HG03558 (cell line): ENCODE measurements around the gene CPED1.

Experiments used
- ATAC-seq: cut with Tn5 transposase; IDR thresholded peaks from one replicate; pipeline ENCODE4 v1.9.1; 2021; ENCODE audit warnings: moderate number of reproducible peaks; ENCODE audit not compliant: unreplicated experiment; ENCODE audit errors: extremely low read depth

The CPED1 gene

GRCh38 chr7:120988591-120989256 is at the start of gene CPED1:
Gene CPED1, plus strand, starts transcription at chr7:120988711. Its CDS starts 911 bp downstream, at chr7:120989622.
- no peak for ATAC-seq

DNA sequence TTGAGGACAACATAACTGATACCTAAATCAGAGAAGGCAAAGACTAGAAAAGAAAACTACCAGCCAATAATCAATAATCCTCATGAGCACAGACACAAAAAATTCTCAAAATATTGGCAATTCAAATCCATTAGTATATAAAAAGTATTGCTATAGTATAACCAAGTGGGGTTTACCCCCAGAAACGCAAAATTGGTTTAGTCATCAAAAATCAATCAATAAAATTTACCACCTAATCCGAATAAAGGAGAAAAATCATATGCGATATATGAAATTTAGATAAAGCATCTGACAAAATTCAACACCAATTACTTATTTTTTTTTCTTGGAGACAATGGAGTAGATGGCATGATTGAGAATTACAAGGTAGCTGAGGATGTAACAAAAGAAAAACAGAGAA is 49.2 kb upstream of the CPED1 start:
- ATAC-seq: no peak

DNA sequence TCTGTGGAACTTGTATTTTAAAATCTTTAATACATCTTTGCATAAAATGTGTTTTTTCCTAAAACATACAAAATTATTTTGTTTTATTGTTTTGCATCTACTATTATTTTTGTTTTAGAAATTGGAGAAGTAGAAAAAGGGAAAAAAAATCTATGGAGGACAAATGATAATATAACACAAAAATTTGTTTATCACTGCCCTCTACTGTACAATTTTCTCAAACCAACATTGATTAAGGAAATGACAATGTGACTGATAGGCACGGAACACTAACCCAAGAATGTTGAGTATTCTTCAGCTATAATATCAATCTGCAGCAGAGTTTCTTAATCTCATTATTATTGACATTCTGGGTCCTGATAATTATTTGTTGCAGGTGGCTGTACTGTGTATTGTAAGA is 47.4 kb upstream of the CPED1 start:
- no peak for ATAC-seq

- no peak for ATAC-seq
These were observed 46.7 kb upstream of the CPED1 start for GRCh38 chr7:120941856-120942255.

GRCh38 chr7:120942861-120943260 is 45.6 kb upstream of the CPED1 start:
- ATAC-seq: no peak

- no peak for ATAC-seq
These were observed 43.5 kb upstream of the CPED1 start for GRCh38 chr7:120944826-120945562.

DNA sequence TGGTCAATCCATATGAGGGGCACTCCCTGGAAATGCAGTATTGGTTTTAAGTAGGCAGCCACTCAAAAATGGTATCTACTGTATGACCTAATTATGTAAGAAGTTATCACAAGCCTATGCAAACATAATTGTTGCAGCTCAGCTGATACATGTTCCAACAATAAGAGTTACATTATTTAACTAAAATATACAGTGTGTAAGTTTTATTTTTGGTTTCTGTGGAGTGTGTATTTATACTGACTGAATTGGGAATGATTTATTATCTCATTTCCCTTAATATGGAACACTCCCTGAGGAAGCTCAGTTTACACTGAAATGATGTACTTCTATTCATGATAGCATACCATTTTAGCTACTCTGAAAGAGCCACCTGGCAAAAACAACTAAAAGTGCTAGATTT is 40.5 kb upstream of the CPED1 start:
- ATAC-seq: no peak

DNA sequence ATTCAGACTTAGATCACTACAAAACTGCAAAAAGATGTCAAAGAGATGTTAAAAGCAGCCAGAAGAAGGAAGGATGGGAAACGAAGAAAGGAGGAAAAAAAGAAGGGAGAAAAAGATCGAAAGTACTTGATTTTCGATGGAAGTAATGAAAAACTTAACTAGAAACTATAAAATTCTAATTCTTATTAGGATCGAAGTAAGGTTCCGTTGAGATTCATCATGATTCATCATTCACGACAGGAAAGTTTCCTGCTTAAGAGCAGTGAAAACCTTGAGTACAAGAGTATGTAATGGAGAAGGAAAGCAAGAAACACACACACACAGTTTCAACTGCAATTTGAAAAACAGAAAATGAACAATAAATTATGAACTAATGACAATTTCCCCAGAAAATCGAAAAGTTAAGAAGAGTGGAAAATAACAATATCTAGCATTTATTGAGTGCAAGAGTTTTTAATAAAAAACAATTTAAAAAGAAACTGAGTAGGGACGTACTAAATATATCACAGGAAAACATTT is 39.1 kb upstream of the CPED1 start:
- ATAC-seq: no peak

DNA sequence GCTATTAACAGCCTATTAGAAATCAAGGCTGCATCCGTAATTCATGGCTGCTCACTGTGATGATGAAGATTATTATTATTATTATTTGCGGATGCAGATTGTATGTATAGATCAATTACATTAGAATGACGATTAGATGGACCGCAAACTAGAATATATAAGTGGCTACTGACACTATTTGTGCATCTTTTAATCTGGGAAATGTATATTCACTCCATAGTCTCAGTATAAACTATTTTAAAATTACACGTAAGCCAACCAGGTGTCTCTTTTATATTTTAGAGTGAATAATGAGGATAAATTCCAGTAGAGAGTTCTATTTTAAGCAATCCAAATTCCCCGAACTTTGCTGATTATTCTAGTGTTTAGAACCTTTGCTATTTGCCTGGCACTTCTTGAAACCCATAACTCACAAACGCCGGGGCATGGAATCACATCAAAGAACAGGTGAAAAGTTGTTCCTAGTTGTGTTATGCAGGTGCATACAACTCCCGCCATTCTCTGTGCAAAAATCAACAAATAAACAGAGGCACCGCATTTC is 38.4 kb upstream of the CPED1 start:
- no peak for ATAC-seq

GRCh38 chr7:120950539-120951308 is 37.8 kb upstream of the CPED1 start, which contains the start of gene ING3:
Gene ING3, plus strand, starts transcription at chr7:120950777. Its CDS starts 120 bp downstream, at chr7:120950897.
- ATAC-seq: peak; percentile 95

- no peak for ATAC-seq
These were observed 37.2 kb upstream of the CPED1 start for GRCh38 chr7:120951309-120951699.

DNA sequence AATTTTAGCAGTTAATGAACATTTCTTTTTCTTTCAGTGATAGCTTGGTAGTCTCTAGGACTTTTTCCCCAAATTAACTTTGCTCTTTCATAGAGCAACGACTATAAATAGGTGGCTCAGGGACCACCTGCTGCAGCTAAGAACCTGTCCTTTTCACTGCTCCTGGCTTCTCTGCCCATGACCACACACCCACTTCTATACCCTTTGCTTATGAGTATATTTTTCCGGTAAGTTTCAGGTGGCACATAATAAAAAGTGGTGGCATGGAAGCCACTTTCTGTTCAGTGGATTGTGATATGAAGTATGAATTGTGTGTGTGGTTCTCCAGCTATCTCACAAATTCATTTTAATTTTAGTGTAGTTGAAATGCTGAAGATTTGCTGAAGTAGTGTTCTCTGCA is 36.7 kb upstream of the CPED1 start:
- no peak for ATAC-seq

GRCh38 chr7:120955577-120956149 is 32.8 kb upstream of the CPED1 start:
- peak; percentile 33 for ATAC-seq

DNA sequence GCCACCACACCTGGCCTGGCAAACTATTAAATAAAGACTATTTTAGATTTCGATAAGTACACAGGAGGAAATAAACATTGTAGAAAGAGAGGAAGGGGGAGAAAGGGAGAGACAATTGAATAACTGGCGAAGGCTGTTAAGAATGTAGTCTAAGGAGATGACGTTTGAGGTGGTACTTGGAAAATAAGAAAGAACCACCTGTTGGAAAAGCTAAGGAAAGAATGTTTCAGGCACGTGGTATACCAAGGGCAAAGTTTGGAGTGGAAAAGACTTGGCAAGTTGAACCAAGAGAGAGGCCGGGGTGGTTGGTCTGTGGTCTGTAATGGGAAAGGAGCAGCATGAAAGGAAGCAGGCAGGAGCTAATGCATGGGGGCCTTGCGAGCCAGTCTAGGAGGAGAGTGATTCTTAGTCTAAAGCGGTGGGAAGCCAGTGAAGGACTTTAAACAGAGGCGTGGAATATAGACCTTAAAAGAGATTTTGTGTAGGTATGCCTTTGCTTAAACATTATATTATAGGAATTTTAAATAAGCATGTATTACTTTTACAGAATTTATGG is 28.5 kb upstream of the CPED1 start:
- no peak for ATAC-seq

DNA sequence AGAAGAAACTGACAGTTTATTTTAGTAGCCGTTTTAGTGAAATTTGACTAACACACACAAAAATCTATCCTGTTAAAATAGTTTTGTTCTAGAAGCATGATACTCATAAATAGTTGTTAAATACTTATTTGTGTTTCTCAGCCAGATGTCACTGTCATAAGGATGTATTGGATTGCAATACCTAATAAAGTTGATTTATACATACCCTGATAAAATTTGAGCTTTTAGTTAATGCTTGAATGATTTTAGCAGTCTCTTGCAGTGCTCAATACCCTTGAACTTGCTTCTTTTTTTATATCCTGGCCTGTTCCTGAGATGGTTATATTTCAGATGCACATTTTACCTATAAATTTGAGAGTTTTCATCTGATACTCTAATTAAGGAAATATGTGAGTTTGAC is 27.8 kb upstream of the CPED1 start:
- ATAC-seq: no peak

GRCh38 chr7:120961638-120962173 is 26.8 kb upstream of the CPED1 start:
- ATAC-seq: no peak

DNA sequence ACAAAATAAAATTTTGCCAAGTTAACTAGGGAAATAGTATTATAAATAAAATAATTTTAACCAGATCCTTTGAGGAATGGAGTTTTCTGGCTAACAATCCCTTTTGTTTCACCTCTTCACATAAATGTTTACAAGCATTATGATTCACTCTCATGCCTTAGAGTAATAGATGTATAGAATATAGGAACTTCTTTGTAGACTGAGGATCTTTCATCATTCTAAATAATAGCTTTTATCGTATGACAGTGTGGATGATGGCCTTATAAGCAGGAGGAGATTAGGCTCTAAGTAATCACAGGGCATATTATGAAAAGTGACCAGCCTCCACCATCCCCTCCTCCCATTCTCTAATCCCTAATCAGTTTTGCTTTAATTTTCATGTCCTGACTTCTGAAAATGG is 24.4 kb upstream of the CPED1 start:
- ATAC-seq: no peak

DNA sequence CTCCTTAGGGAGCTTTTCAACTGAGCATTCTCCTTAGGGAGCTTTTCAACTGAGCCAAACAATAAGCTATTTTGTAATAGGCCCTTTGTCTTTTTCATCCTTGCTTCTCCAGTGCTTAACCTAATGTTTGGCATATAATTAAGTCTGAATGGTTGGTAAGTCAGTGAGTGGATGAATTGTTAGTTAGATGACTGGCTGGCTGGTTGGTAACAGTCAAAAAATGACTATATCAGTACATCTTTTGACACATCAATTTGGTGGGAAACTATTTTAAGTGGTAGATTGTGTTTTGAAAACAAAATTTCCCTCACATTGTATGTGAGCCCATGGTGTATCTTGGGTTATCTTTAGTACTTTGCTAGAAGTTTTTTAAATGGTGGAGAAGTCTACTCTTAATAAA is 21.6 kb upstream of the CPED1 start:
- no peak for ATAC-seq

- ATAC-seq: no peak
These were observed 14.7 kb upstream of the CPED1 start for GRCh38 chr7:120973849-120974248.
